Fibroblast of lung (primary cell): ENCODE measurements around the gene SORL1.

Source experiments
- CTCF ChIP-seq, 2 donors: IDR thresholded peaks in 1 of 2; conservative IDR thresholded peaks in 1 of 2; 1 replicate in 1 of 2; 2 replicates in 1 of 2; pipeline ENCODE4 v1.5.1; 2011 to 2012; ENCODE audit warnings: low read length in 2 of 2, control low read depth in 1 of 2, inconsistent platforms in 1 of 2, low read depth in 1 of 2, mild to moderate bottlenecking in 1 of 2
- EZH2 ChIP-seq: IDR thresholded peaks from 2 replicates; pipeline ENCODE4 v1.5.1; 2012; ENCODE audit warnings: low read length, control low read depth, mild to moderate bottlenecking; ENCODE audit errors: missing control alignments

DNA sequence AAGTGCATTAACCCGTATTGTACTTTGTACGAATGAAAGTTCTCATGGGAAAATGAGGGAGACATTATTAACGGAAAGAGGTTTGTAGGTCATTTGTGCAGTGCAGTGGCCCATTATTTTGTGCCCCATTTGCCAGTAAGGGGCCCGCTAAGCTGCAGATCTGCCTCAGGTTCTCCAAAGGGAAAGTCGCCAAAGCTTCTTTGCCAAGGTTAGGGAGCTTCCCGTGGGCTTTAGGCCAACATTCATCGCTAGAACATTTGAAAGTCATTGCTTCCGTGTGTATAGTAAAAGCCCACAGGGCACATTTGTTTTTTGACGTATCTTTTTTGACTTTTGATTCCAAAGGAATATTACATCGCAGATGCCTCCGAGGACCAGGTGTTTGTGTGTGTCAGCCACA lies 61.7 kb downstream of the SORL1 start:
- TF ChIP-seq CTCF (conservative IDR thresholded peaks at IDR 0.05 in 1 of 2, IDR thresholded peaks at IDR 0.05 in 1 of 2; ENCODE audit: low read depth in 1 of 2, low read length in 2 of 2) (no peak), EZH2 (no peak)
